Measurements from ENCODE around the gene PRTN3. TPM values are rescaled to one million over a fixed set of nuclear protein-coding genes. Genes with fewer than 3 reads are reported as not detected.
"Not testable (repeated sequence)": the region's sequence is repeated elsewhere in the genome, so short reads cannot be mapped to it uniquely, and the experiment has no call there.

PRTN3 gene
- polyA plus RNA-seq, 10 donors, result 0.89 to 6.4 (median 2.2) TPM

GRCh38 chr19:814152-815078 lies 26.4 kb upstream of the PRTN3 start:
- DNase-seq, result no peak

- no peak for DNase-seq
These were observed 25.6 kb upstream of the PRTN3 start for GRCh38 chr19:815079-815774.

- DNase-seq, result no peak
These were observed 24.9 kb upstream of the PRTN3 start for GRCh38 chr19:815775-816499.

- DNase-seq, result no peak
These were observed 24.3 kb upstream of the PRTN3 start for GRCh38 chr19:816500-816857.

GRCh38 chr19:820212-820611 lies 20.6 kb upstream of the PRTN3 start:
- DNase-seq, result not testable (repeated sequence)

- no peak for DNase-seq
These were observed 19.5 kb upstream of the PRTN3 start for GRCh38 chr19:821231-821824.

- DNase-seq, result no peak
These were observed 18.8 kb upstream of the PRTN3 start, which contains the start of gene PLPPR3 for GRCh38 chr19:821825-822503. PLPPR3 (minus strand) TSS chr19:821955; CDS start chr19:821559, 396 bp downstream.

GRCh38 chr19:823565-824121 lies 17.2 kb upstream of the PRTN3 start:
- no peak for DNase-seq

GRCh38 chr19:824885-825284 lies 15.9 kb upstream of the PRTN3 start:
- DNase-seq, result no peak

GRCh38 chr19:825897-826644 lies 14.7 kb upstream of the PRTN3 start:
- no peak for DNase-seq

- no peak for DNase-seq
These were observed 13.5 kb upstream of the PRTN3 start for GRCh38 chr19:827314-827709.

GRCh38 chr19:827710-828321 lies 13.0 kb upstream of the PRTN3 start, which contains the start of gene AZU1:
AZU1 (plus strand) TSS chr19:827837; CDS start chr19:827847, 10 bp downstream.
- DNase-seq, result no peak

- no peak for DNase-seq
These were observed 11.6 kb upstream of the PRTN3 start for GRCh38 chr19:829129-829758.

GRCh38 chr19:831407-832369 lies 9.1 kb upstream of the PRTN3 start:
- DNase-seq, result no peak

- DNase-seq, result no peak
These were observed 6.6 kb upstream of the PRTN3 start for GRCh38 chr19:834216-834615.

- no peak for DNase-seq
These were observed 5.5 kb upstream of the PRTN3 start for GRCh38 chr19:835210-835810.

GRCh38 chr19:842802-843179 lies 2.0 kb downstream of the PRTN3 start:
- DNase-seq, result not testable (repeated sequence)
